ENCODE data around the gene CFAP73. TPM values are rescaled to one million over a fixed set of nuclear protein-coding genes. Genes with fewer than 3 reads are reported as not detected.

CFAP73 gene
- total and polyA plus RNA-seq, 10 of the 15 experiments (the other 5 are each of a cell fraction or from before 2014, with no cell fraction given) = 0.18 TPM; not detected in 9

- Histone ChIP-seq H3K4me2 (ENCODE audit: control insufficient read depth, insufficient read depth) (peak overlapping the region; percentile 10; the same call in 1 of the 2 replicates), H3K4me1 (ENCODE audit: control insufficient read depth, insufficient read depth, low read length) (no peaks in the 10 kb centered on the region; the same call in 1 of the 2 replicates), H3K79me2 (ENCODE audit: control insufficient read depth, insufficient read depth, low read length) (no peaks in the 10 kb centered on the region), H2AFZ (ENCODE audit: control insufficient read depth, low read depth, low read length) (peak overlapping the region; percentile 47), H3K9ac (ENCODE audit: control insufficient read depth, insufficient read depth, low read length) (peak overlapping the region; percentile 15; the same call in 1 of the 2 replicates), H3K9me3 (replicated peaks; ENCODE audit: control insufficient read depth, insufficient read depth, low read length) (no peaks in the 10 kb centered on the region), H3K4me3 (no peak overlapping the region), H4K20me1 (ENCODE audit: control insufficient read depth, insufficient read depth) (no peaks in the 10 kb centered on the region), H3K27ac (ENCODE audit: control insufficient read depth, insufficient read depth) (peak overlapping the region; percentile 7; the same call in 1 of the 2 replicates), H3K27me3 (replicated peaks in 1 of 2; ENCODE audit: control insufficient read depth in 2 of 2, insufficient read depth in 2 of 2, low read length in 1 of 2) (no peaks in the 10 kb centered on the region), H3K36me3 (ENCODE audit: control insufficient read depth in 2 of 2, insufficient read depth in 2 of 2, low read length in 1 of 2) (no peaks in the 10 kb centered on the region)
- CTCF ChIA-PET = interaction anchor here (2.0 kb wide), 1 partner anchor 30 kb away, joined by 10 read pairs; no protein-coding TSS in a partner anchor
- ATAC-seq (peak; percentile 50), DNase-seq (ENCODE audit: low read depth, low spot score) (no peak), FAIRE-seq (no peak)
- in situ Hi-C loops (cut with MboI) = no loop called here
- no TSS peak for BruUV-seq (replicated peaks)
- 31% methylated on average over 14 of the region's 17 CpGs for WGBS (ENCODE audit: insufficient coverage, insufficient replicate concordance, low lambda C conversion rate, missing lambda C conversion rate)
- RAD21 ChIA-PET (ENCODE audit: unreplicated experiment) = interaction anchor here (1.6 kb wide), 1 partner anchor 11 kb away, joined by 6 read pairs; no protein-coding TSS in a partner anchor
- intact Hi-C loops (cut with micrococcal nuclease; ENCODE audit: unreplicated experiment) = no loop called here
- SMC1A ChIA-PET (ENCODE audit: uncharacterized antibody, unreplicated experiment) = interaction anchor here (0.9 to 1.3 kb wide), 2 partner anchors 10 to 149 kb away, joined by 3 to 5 read pairs; no protein-coding TSS in a partner anchor
- POLR2A ChIA-PET = interaction anchor here (1.5 kb wide), 1 partner anchor 11 kb away, joined by 4 read pairs; no protein-coding TSS in a partner anchor
- no peak for TF ChIP-seq RAD51 (IDR thresholded peaks at IDR 0.05)
- TF ChIP-seq HSF1 (IDR thresholded peaks at IDR 0.05; ENCODE audit: low read depth, low read length) = no peak
- TF ChIP-seq MTA2 (IDR thresholded peaks at IDR 0.05; ENCODE audit: low read depth) = 0 out of 2 replicates have a peak, but pooled peaks have one; percentile 14
- peak; percentile 22; the same call in 1 of the 2 replicates for TF ChIP-seq SPI1 (IDR thresholded peaks at IDR 0.05; ENCODE audit: borderline replicate concordance, insufficient read depth, low read depth, low read length)
- no peak for TF ChIP-seq KAT2A (conservative IDR thresholded peaks at IDR 0.05; ENCODE audit: control insufficient read depth, low read depth, low read length)
- no peak for TF ChIP-seq STAT1 (conservative IDR thresholded peaks at IDR 0.05)
- TF ChIP-seq SIX5 (IDR thresholded peaks at IDR 0.05; ENCODE audit: low read depth, low read length, severe bottlenecking) = no peak
- TF ChIP-seq E2F8 (IDR thresholded peaks at IDR 0.05; ENCODE audit: low read depth, partially characterized antibody) = no peak
- TF ChIP-seq BHLHE40 (IDR thresholded peaks at IDR 0.05; ENCODE audit: borderline replicate concordance in 1 of 2, low read depth in 2 of 2, low read length in 1 of 2) = peak in 1 of 2 experiments; percentile 8; a peak in 1 of 4 replicates
- no peak for TF ChIP-seq SMARCA5 (IDR thresholded peaks at IDR 0.05)
- TF ChIP-seq POU2F2 (IDR thresholded peaks at IDR 0.05; ENCODE audit: borderline replicate concordance, low read depth, low read length) = no peak
- no peak for TF ChIP-seq EGR1 (IDR thresholded peaks at IDR 0.05; ENCODE audit: borderline replicate concordance in 1 of 2, low read depth in 2 of 2, low read length in 2 of 2)
- TF ChIP-seq REST (IDR thresholded peaks at IDR 0.05; ENCODE audit: low read depth, low read length) = no peak
- TF ChIP-seq CBFB (IDR thresholded peaks at IDR 0.05; ENCODE audit: low read depth) = no peak
- TF ChIP-seq ATF7 (IDR thresholded peaks at IDR 0.05; ENCODE audit: low read depth) = peak; percentile 22; the same call in 1 of the 2 replicates
Observed at GRCh38 chr12:113142173-113142885, 7.2 kb upstream of the CFAP73 start.
